NCI-H2227 treated with DMSO at 0.1 percent for 48 hours (cell line): Measurements from ENCODE around the gene CNIH2.
A peak's percentile ranks its signal among the peaks of the same experiment; 100 is the strongest.
"Not testable (repeated sequence)": the region's sequence is repeated elsewhere in the genome, so short reads cannot be mapped to it uniquely, and the experiment has no call there.

ENCODE experiments used
- DNase-seq: peaks from one replicate; lab custom pipeline; 2025; lab: John Stamatoyannopoulos, UW

Gene CNIH2

DNA sequence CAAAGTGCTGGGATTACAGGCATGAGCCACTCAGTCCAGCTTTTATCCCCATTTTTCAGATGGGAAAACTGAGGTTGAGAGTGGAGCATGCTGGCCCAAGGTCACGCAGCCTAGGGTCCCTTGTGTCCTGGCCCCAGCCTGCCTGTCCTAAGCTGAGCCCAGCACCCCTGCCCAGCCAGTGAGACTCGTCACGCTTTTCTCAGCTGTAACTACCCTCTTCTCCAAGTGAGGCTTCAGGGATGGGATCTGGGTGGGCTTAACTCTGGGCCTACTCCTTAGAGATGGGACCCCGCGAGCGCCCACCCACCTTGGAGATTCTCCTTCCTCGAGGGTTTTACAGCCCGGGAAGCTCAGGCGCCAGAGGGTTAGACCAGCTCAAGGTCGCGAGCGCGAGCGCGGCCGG, 13.3 kb downstream of the CNIH2 start:
- no peak for DNase-seq

- peak; percentile 22 for DNase-seq
Observed at GRCh38 chr11:66291706-66292542, 13.9 kb downstream of the CNIH2 start, which contains the start of gene TMEM151A. Gene TMEM151A, plus strand, starts transcription at chr11:66291894. Its CDS starts 120 bp downstream, at chr11:66292014.

DNA sequence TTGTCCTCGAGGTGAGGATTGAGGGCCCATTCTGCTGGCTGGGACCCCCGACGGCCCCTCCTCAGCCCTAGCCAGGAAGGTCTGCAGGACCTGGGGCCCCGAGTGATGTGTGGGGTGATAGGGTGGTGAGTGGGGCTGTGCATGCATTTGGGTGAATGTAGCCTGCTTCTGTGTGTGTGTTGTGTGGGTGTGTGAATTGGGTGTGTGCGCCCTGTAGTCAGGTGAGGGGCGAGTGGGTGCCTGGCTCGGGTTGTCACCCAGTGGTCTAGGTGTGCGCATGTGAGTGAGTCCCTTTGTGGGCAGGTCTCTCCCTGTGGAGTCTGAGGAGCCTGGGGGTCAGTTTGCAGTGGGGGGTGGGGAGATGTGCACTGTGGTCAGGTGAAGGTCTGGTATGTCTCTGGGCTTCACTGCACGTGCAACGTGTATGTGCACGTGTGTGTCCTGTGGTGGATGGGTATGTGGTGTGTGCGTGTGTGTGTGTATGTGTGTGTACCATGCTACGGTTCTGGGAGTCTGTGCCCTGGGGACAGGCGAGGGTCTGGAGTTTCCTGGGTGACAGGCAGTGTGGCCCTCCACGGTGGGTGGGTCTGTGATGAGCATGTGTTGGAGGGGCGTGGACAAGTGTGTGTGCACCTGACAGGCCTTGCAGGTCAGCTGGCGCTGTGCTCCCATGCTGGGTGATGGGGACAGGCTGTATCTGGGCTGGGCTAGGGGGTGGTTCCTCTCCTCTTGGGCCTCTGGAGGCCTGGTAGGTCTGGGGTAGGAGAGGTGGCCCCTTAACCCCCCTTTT, 14.8 kb downstream of the CNIH2 start:
- no peak for DNase-seq

GRCh38 chr11:66293352-66293751, 15.4 kb downstream of the CNIH2 start:
- no peak for DNase-seq

GRCh38 chr11:66293777-66294625, 16.0 kb downstream of the CNIH2 start:
- DNase-seq = no peak

GRCh38 chr11:66294626-66295620, 16.9 kb downstream of the CNIH2 start:
- DNase-seq = no peak

DNA sequence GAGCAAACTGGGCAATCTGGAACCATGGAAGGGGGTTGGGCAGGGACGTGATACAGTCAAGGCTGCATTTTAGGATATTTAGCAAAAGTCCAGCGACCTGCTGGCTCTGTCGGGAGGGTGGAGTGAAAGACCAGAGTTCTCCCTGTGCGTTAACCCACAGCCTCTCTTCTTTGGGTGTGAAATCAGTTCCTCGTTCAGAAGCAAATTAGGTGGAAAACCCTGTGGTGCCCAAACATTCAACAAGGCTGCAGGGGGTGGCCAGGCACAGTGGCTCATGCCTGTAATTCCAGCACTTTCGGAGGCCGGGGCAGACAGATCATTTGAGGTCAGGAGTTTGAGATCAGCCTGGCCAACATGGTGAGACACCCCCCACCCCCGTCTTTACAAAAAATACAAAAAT, 19.6 kb downstream of the CNIH2 start:
- no peak for DNase-seq

GRCh38 chr11:66299186-66299585, 21.2 kb downstream of the CNIH2 start:
- DNase-seq = no peak

- DNase-seq = no peak
Observed at GRCh38 chr11:66302656-66303055, 24.7 kb downstream of the CNIH2 start.

DNA sequence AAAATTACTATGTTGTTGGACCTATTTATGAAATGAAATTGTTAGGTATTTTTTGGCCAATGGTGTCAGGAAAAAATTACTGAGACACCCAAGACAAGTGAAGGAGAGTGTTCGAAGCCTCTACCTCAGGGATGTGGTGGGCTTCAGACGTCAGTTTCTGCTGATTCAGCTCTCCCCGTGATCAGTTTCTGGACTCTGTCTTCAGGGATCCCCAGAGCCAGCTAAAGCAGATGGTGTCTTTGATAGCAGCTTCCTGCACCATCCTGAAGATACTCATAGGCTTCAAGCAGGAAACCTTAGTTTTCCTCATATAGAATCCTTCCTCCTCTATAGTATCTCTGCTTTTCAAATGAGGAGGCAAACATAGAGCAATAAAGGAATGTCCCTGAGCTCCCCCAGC, 31.5 kb downstream of the CNIH2 start:
- DNase-seq = no peak

GRCh38 chr11:66310324-66310723, 32.3 kb downstream of the CNIH2 start:
- DNase-seq = no peak

DNA sequence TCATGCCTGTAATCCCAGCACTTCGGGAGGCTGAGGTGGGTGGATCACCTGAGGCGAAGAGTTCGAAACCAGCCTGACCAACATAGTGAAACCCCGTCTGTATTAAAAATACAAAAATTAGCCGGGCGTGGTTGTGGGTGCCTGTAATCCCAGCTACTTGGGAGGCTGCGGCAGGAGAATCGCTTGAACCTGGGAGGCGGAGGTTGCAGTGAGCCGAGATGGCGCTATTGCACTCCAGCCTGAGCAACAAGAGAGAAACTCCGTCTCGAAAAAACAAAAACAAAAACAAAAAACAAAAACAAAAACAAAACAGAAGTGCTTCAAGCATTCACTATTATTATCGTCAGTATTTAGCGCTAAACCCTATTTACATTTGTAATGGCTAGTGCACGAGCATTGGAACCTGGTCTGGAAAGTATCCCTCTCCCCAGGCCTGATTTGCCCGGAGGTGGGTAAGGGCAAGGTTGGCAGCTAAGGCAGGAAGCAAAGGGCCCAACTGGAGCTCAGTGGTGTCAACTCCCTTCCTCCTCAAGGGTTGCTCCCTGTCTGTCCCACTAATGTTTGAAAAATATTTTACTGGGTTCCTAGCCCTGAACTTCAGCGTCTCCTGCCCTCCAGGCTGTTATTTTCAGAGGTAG, 32.9 kb downstream of the CNIH2 start:
- not testable (repeated sequence) for DNase-seq

- no peak for DNase-seq
Observed at GRCh38 chr11:66311470-66311964, 33.5 kb downstream of the CNIH2 start.

DNA sequence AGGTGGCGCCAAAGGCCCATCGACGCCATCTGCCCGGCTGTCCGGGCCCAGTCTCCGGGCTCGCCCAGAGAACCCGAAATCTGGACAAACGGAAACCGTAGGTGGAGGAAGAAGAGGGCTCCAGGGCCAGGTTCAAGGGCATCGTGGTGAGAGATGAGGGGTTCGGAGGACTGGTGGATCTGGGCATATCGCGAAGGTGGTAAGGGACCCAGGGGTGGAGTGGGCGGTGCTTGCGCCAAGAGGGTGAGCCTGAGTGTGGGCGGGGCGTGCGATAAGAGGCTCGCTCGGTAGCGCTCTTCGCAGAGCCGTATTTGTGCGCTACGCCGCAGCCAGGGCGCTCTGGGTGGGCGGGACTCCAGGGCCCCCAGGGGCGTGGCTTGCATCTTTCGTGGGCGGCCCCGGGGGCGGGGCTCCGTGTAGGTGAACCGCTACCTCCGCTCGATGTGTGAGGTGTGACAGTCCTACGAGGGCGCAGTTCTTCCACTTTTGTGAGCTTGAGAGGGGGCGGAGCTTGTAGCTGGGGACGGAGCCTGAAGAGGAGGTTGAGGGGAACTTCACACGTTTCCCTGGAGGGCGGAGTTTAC, 34.1 kb downstream of the CNIH2 start:
- DNase-seq = peak; percentile 95

GRCh38 chr11:66312549-66313320, 34.8 kb downstream of the CNIH2 start:
- DNase-seq = peak; percentile 98

DNA sequence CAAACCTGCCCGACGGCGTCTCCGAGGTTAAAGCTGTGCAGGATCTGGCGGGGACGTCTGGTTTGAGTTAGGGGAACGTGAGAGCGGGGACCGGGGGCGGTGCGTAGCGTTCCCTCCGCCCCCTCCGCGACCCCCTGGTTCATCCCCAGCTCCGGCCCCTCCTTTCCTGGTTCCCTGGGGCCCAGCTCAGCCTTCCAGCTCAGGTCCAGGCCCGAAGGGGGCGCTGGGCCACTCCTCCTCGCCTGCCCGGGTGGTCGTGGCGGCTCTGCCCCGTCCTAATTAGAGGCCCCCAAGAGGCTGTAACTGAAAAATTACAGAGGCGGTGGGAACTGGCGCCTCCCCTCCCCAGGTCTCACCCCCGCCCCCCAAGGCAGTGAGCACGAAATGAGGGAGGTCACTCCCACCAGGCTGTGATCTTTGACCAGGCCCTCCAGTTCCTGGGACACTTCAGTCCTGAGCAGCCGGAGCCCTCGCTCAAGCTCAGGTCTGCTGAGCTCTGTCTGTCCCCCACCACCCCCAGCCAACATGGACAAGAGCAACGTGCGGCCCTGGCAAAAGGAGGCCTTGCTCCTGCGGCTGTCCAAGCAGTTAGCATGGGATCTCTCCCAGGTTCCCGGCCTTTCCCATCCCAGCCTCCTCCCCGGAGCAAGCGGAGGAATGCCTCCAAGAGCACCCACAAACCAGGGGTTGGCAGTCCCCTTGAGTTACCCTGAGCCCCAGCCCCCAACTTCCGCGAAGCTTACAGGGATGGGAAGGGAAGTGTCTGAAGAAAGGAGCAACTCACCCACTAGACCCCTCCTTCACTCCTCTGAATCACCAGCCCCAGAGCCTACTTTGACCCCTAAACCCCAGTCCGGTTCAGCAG, 35.6 kb downstream of the CNIH2 start:
- no peak for DNase-seq

DNA sequence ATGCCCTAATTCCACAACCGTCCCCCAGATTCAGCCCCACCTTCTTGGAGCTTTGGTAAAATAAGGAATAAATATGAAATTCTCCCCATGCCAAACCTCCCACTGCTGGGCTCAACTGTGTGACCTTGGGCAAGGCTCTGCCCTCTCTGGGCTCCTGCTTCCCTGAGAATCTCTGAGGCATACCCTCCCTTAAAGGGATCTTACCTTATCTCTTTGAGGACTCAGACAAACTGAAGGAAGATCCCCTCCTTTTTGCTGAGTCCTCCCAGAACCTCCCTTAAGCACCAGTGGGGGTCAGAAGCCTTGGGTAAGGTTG, 36.2 kb downstream of the CNIH2 start:
- DNase-seq = no peak
